Subcutaneous adipose tissue (tissue), 4 donors: ENCODE results near the gene PTPN14. TPM values are rescaled to one million over a fixed set of nuclear protein-coding genes. Genes with fewer than 3 reads are reported as not detected.

Experiments used
- total RNA-seq, 4 donors: library from RNA; depleted of rRNA; stranded (reverse); fragments of >200 nt; gene quantifications; one replicate each; pipeline ENCODE4 v1.1.0, GENCODE V29; 2016
- TF ChIP-seq, protein P1 (sequence below): fragments of 450-650 bp; IDR thresholded peaks from one replicate; pipeline ENCODE4 v1.5.1; 2016; ENCODE audit warnings: low read depth, mild to moderate bottlenecking, control low read depth, antibody characterized with exemption, moderate library complexity

The PTPN14 gene
- total RNA-seq, 4 donors from 2014 or later, result 13.1 to 39.2 (median 30.0) TPM

DNA sequence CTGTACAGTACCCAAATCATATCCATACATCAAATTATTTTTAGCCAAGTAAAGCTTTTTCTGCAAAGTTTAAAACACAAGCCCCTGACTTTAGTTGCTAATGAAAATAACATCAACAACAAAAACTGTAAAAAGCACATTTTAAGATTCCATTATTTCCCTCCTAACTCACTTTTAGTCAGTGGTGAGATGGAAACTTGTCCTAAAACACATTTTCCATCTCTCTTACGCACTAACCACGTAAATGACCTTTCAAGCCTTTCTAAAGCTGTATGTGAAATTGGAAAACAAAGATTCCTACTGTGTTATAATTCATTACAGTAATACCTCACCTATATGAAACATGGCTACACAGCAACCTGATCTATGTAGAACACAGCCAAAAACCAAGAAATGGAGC lies 77.5 kb downstream of the PTPN14 start:
- TF ChIP-seq, protein P1, sequence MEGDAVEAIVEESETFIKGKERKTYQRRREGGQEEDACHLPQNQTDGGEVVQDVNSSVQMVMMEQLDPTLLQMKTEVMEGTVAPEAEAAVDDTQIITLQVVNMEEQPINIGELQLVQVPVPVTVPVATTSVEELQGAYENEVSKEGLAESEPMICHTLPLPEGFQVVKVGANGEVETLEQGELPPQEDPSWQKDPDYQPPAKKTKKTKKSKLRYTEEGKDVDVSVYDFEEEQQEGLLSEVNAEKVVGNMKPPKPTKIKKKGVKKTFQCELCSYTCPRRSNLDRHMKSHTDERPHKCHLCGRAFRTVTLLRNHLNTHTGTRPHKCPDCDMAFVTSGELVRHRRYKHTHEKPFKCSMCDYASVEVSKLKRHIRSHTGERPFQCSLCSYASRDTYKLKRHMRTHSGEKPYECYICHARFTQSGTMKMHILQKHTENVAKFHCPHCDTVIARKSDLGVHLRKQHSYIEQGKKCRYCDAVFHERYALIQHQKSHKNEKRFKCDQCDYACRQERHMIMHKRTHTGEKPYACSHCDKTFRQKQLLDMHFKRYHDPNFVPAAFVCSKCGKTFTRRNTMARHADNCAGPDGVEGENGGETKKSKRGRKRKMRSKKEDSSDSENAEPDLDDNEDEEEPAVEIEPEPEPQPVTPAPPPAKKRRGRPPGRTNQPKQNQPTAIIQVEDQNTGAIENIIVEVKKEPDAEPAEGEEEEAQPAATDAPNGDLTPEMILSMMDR, result no peak

GRCh38 chr1:214473387-214473786 lies 78.0 kb downstream of the PTPN14 start:
- TF ChIP-seq, protein P1, result no peak

DNA sequence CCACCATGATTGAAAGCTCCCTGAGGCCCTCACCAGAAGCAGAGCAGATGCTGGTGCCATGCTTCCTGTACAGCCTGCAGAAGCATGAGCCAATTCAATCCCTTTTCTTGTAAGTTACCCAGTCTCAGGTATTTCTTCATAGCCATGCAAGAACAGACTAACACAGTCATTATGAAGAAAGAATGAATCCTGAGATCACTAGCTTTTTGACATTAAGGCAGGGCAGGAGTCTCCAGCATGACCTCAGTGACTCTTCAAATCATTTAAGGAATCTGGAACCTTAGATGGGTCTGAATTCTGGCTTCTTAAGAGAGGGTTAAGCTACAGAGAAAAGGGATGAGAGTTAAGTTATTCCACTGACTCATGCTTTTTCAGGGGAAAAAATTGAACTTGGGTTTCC lies 79.0 kb downstream of the PTPN14 start:
- TF ChIP-seq, protein P1, result no peak

DNA sequence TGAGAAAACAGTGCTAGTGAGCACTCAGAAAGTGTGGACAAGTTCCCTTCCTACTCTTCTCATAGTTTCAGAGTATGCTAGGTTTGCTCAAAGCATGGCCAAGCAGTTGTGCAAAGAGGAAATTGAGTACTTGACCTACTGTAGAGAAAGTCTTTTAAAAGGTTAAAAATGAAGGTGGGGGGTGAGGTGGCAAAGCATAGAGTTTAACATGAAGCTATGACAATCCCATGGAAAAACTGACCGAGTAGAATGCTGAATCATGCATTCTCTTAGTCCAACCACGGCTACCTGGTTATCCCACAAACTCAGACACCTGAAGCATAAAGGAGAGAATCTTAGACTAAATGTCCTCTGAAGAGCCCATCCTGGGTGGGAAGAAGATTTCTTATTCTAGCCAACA lies 79.9 kb downstream of the PTPN14 start:
- TF ChIP-seq, protein P1, result no peak

DNA sequence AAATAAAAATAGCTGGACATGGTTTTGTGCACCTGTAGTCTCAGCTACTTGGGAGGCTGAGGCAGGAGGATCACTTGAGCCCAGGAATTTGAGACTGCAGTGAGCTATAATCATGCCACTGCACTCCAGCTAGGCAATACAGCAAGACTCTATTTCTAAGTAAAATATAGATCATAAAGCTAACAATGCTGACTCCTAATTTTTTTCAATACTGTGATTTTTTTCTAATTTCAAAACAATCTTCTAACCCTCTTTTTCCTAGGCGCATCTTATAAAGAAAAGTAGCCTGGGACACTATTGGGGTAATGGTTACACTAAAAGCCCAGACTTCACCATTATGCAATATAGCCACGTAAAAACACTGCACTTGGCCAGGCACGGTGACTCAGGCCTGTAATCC lies 81.3 kb downstream of the PTPN14 start:
- TF ChIP-seq, protein P1, result no peak

DNA sequence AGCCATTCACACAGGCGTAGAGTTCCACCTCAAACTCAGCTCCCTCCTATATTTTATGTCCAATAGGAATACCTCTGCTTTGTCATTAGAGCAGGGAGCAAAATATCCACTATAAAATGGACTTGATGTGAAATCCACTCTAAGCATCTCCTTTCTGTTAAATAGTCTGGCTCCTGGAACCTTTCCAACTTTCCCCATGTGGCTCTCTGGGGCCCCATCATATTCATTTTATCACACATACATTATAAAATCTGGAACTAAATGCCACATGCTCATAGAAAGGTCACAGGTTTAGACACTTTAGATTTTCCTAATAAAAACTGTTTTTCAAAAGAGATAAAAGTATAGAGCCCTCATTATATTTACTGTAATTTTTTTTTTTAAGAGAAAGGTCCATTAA lies 82.1 kb downstream of the PTPN14 start:
- TF ChIP-seq, protein P1, result no peak

DNA sequence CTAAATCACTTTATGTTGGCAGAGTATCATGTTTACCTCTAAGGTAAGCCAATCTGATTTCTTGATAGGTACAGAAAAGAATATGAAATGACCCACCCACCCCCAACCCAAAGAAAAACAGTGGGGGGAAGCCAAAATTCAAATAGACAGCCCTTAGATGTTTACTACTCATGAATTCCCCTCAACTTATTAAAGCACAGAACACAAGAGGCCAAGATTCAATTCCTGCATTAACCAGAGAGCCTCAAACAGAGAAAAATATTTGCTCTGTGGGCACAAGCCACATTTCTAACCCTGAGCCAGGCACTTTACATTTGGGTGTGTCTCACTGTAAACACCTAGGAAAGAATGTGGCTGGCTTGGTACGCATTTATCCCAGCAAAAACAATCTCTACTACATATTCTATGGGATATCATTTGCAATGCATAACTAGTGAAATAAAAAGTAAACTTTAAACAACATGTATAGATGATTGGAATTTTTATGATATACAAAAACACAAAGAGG lies 84.3 kb downstream of the PTPN14 start:
- TF ChIP-seq, protein P1, result no peak
